ENCODE measurements around the gene SMC5. TPM values are rescaled to one million over a fixed set of nuclear protein-coding genes. Genes with fewer than 3 reads are reported as not detected.
"Not testable (repeated sequence)": the region's sequence is repeated elsewhere in the genome, so short reads cannot be mapped to it uniquely, and the experiment has no call there.

The SMC5 gene
- polyA plus RNA-seq, 1 donor: 30.0 TPM

DNA sequence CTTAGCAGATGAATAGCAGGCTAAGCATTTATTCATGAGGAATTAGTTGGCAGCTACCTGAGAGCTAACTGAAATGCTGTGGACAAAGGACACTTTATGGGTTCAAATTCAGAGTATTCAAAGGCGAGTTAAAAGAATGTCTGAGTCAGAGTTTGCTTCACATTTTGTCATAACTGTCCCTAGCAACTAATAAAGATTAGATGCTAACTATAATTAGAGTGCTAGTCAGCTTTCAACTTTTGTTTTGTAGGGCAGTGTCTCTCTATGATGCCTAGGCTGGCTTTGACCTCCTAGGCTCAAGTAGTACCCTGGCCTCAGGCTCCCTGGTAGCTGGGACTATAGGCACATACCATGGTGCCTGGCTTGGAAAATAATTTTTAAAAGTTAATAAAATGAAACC lies 4.6 kb downstream of the SMC5 start:
- no peak for DNase-seq

DNA sequence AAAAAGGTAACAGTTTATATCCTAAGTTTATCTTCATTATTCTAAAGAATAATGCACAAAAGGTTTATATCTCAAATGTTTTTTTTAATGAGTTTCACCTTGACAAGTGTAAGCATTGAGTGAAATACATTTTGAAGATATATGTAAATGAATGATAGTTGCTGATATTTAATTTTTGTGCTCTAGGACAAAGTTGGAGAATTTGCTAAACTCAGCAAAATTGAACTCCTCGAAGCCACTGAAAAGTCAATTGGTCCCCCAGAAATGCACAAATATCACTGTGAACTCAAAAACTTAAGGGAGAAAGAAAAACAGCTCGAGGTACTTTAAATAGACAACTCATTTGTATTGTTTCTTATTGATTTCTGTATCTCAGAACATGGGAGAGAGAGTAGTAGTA lies 19.5 kb downstream of the SMC5 start:
- DNase-seq: no peak

DNA sequence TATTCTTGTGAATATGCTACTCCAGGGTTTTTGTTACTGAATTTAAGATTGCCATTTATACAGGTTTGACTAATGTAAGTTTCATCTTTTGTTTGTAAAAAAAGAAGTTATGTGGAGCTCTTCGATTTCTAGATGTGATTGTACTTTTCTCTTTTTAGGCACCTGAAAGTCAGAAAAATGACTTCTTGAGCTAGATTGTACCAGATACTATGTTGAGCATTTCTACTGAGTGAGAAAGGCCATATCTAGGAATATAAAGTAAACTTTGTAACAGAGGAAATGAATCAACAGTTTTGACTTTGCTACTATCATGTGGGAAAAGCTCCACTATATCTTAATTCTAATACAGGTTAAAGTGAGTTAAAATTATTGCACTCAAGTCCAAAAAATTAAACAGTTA lies 25.1 kb downstream of the SMC5 start:
- DNase-seq: no peak

GRCh38 chr9:70285246-70285645 lies 26.5 kb downstream of the SMC5 start:
- DNase-seq: no peak

GRCh38 chr9:70285981-70286598 lies 27.3 kb downstream of the SMC5 start:
- no peak for DNase-seq

DNA sequence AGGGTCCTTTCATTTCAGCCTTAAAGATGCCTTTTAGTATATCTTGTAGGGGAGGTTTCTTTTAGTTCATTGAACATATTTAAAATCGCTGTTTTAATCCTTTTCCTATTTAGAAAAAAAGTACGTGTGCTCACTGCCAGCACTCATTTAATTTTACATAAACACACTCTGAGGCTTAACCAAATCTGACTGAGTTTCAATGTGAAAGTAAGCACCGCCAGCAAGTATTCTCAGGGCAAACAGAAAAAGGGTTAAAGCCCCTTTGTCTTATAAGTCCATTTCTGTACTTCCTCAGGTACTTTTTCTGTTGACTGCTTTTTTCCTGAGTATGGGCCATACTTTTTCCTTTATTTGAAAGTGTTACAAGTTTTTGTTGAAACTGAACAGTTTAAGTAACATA lies 31.8 kb downstream of the SMC5 start:
- DNase-seq: no peak

GRCh38 chr9:70291446-70291845 lies 32.7 kb downstream of the SMC5 start:
- DNase-seq: no peak

GRCh38 chr9:70292253-70292652 lies 33.5 kb downstream of the SMC5 start:
- no peak for DNase-seq

DNA sequence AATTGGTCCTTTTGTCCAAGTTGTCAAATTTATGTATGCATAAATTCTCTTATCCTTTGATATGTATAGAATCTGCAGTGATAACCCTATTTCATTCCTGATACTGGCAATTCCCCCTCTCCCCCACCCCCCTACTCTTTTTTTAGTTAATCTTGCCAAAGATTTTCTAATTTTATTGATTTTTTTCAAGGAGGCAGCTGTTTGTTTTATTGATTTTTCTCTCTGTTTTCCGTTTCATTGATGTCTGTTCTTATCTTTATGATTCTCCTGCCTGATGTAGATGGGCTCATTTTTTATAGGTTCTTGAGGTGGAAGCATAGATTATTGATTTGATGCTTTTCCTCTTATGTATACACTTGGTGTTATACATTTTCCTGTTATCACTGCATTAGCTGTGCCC lies 34.4 kb downstream of the SMC5 start:
- DNase-seq: no peak

- DNase-seq: no peak
These were observed 38.4 kb downstream of the SMC5 start for GRCh38 chr9:70297141-70297540.

GRCh38 chr9:70298245-70298771 lies 39.5 kb downstream of the SMC5 start:
- DNase-seq: no peak

DNA sequence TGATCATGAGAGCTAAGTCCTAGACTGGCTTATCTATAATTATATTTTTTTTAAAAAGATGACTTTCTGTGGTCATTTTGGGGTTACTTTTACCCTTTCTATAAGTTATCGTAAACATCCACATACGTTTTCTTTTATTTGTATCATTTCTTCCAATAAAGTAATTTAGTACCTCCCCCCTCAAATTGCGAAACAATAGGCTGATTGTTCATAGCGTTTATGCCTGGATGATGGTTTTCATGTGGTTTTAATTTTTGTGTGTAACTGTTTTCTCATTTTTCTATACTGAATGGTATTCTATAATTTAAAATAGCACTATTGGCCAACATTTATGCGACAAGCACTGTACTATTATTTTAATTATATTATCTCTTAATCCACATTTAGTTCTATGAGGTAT lies 44.5 kb downstream of the SMC5 start:
- no peak for DNase-seq

GRCh38 chr9:70304810-70305209 lies 46.0 kb downstream of the SMC5 start:
- no peak for DNase-seq

GRCh38 chr9:70315389-70315788 lies 56.6 kb downstream of the SMC5 start:
- DNase-seq: no peak

DNA sequence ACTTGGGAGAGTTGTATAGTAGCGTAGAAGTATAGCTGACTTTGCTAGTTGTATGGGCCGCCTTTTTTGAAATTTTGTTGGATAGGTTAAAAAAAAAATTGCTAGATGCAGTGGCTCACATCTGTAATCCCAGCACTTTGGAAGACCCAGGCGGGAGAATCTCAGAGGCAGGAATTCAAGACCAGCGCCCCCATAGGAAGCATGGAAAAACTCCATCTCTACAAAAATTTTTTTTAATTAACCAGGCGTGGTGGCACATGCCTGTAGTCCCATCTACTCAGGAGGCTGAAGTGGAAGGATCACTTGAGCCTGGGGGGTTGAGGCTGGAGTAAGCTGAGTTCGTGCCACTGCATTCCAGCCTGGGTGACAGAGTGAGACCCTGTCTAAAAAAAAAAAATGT lies 59.2 kb downstream of the SMC5 start:
- DNase-seq: no peak

DNA sequence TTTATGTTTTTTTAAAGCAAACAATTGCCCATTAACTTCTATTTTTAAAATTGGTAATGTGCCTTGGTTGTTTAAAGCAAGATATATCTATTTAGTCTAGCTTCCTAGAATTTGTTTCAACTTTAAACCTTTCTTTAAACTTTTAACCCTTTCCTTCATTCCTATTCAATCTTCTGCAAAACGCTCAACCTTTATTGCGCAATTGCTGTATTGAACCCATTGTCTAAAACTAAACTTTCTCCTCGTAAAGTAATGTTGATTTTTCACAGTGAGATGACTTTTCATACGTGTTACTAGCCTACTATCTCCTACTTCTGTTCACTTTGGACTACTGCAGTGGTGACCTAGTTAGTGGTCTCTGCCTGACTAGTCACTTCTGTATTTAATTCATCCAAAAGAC lies 63.3 kb downstream of the SMC5 start:
- no peak for DNase-seq

GRCh38 chr9:70324963-70325362 lies 66.2 kb downstream of the SMC5 start:
- DNase-seq: no peak

- not testable (repeated sequence) for DNase-seq
These were observed 69.8 kb downstream of the SMC5 start for GRCh38 chr9:70328625-70329024.

- peak; percentile 20 for DNase-seq
These were observed 81.8 kb downstream of the SMC5 start for GRCh38 chr9:70340572-70340971.

GRCh38 chr9:70347046-70347445 lies 88.3 kb downstream of the SMC5 start:
- no peak for DNase-seq

DNA sequence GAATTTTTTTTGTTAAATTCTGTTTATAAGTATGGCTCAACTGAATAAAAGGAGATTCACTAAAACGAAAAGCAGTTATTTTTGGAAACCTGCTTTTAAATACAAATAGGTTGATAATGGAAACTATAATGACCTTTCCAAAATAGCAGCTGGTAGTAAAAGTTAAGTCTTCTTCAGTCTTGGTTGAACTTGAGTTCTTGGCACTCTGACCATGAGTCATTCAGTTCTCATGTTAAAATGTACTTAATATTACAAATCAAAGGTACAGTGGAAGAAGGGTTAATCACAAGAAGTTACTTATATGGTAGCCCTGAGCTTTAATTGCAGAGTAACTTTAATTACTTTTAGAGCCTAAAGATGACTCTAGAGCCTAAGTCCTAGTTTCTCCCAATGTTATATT lies 93.6 kb downstream of the SMC5 start:
- DNase-seq: no peak

DNA sequence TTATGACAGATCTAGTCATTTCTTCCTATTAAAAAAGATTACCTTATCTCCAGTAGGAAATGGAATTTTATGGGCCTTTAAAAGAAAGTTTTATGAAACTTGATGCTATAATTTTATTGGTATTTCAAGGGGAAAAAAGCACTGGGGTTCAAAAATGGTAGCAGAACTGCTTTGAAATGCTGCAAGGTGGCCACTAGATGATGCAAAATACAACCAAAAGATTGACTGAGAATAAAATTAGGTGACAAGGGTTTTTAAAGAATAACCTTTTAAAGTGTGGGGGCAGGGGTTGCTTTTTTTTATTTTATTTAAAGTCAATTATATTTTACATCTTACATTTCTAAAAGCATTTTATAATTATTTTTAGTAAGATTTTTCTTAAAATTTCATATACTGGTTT lies 94.0 kb downstream of the SMC5 start:
- no peak for DNase-seq

DNA sequence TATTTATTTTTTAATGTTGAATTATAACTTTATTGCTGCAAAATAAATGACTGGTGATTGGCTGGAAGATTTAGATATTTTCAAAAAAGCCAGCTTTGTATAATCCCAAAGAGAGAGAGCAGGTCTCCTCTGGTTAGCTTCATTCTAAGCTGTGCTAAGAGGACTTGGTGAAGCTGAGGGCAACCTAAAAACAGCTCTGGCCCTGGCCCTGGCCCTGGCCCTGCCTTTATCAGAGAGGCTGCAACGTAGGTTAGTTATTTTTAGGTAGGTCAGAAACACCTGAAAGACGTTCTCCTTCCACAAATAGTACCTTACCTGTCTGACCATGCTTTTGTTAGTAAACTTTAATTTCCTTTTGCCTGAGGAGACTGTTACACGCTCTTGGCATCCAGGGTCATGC lies 97.0 kb downstream of the SMC5 start:
- no peak for DNase-seq

GRCh38 chr9:70362952-70363351 lies 104.2 kb downstream of the SMC5 start:
- DNase-seq: no peak

DNA sequence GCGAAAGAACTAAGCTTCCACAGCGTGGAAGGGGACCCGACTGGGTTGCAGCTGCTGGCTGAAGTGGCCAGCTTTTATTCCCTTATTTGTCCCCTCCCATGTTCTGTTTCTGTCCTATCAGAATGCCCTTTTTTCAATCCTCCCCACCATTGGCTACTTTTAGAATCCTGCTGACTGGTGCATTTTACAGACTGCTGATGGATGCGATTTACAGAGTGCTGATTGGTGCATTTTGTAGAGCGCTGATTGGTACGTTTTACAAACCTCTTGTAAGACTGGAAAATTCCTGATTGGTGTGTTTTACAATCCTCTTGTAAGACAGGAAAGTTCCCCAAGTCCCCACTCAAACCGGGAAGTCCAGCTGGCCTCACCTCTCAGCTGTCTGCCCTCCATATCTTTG lies 105.0 kb downstream of the SMC5 start:
- DNase-seq: no peak

Measured in hindlimb muscle (tissue), 1 donor.